ENCODE measurements around the gene DSCAM. TPM values are rescaled to one million over a fixed set of nuclear protein-coding genes. Genes with fewer than 3 reads are reported as not detected.

The DSCAM gene
- total RNA-seq, 2 donors from 2014 or later, result not detected

DNA sequence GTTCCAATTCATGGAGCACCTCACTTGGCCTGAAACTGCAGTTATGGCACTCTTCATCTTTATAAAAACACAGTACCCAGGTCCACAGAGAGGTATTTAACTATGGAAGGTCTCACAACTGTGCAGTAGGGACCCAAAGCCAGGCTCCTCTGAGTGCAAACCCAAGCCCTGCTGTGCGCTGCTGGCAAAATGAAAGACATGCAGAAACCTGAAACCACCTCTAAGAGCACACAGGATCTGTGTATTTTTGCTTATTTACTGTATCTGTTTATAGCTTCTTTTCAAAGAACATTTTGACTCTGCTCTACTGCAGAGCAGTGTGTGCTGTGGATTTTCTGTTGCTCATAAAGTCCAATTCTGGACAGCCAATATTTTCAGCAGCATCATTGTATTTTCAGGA lies 166.6 kb downstream of the DSCAM start:
- no peaks in the 10 kb centered on the region for H3K27me3 Mint-ChIP-seq (ENCODE audit: low read depth)
- DNase-seq (no peak), ATAC-seq (replicated peaks in 1 of 2) (no peak)
- H3K4me1 Mint-ChIP-seq (ENCODE audit: low read depth), result no peaks in the 10 kb centered on the region
- H3K27ac Mint-ChIP-seq, result no peak overlapping the region
- peaks cover 5 to 6% of the 10 kb centered on the region in 2 donors for H3K9me3 Mint-ChIP-seq
- no peaks in the 10 kb centered on the region for H3K36me3 Mint-ChIP-seq (ENCODE audit: insufficient read depth in 2 of 2)
- no peak overlapping the region for H3K4me3 Mint-ChIP-seq

DNA sequence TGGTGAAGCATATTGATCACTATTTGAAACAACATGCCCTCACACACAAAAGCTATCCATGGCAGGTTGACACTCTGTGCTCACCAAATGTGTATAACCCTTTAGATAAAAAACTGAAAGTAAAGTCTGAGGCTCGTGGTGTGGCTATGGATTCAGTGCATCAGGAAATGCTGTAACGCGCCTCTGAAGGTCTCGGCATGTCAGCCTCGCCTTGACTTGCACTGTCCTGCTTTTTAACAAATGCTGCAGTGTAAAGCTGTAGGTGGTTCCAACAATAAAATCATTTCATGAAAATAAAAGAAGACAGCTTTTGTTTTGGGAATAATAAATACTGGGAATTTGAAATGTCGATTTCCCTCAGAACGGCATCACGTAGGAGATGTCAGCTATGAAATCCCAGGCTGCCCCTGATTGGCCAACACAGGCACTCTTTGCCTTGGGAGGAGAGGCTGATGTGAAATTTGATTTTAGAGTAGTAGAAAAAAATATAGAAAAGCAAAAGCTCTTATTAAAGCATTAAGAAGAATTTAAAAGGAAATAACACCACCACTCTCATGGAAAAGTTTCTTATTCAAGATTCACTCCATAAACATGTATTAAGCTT lies 168.2 kb downstream of the DSCAM start:
- Mint-ChIP-seq H3K36me3 (ENCODE audit: insufficient read depth in 2 of 2) (no peaks in the 10 kb centered on the region), H3K9me3 (peaks cover 5 to 6% of the 10 kb centered on the region in 2 donors), H3K4me3 (no peak overlapping the region), H3K27ac (no peak overlapping the region), H3K4me1 (ENCODE audit: low read depth) (no peaks in the 10 kb centered on the region), H3K27me3 (ENCODE audit: low read depth) (no peaks in the 10 kb centered on the region)
- ATAC-seq (replicated peaks in 1 of 2), result no peak
- DNase-seq, result no peak

- no peak overlapping the region for H3K4me3 Mint-ChIP-seq
- H3K36me3 Mint-ChIP-seq (ENCODE audit: insufficient read depth in 2 of 2), result no peaks in the 10 kb centered on the region
- H3K4me1 Mint-ChIP-seq (ENCODE audit: low read depth), result no peaks in the 10 kb centered on the region
- H3K9me3 Mint-ChIP-seq, result no peaks in the 10 kb centered on the region
- ATAC-seq (replicated peaks in 1 of 2) (no peak), DNase-seq (no peak)
- H3K27ac Mint-ChIP-seq, result no peak overlapping the region
- H3K27me3 Mint-ChIP-seq (ENCODE audit: low read depth), result no peaks in the 10 kb centered on the region
These were observed 171.9 kb downstream of the DSCAM start for GRCh38 chr21:40675017-40675416.

- no peak overlapping the region for H3K4me3 Mint-ChIP-seq
- H3K36me3 Mint-ChIP-seq (ENCODE audit: insufficient read depth in 2 of 2), result no peaks in the 10 kb centered on the region
- DNase-seq, result no peak
- ATAC-seq (replicated peaks in 1 of 2), result no peak
- H3K27me3 Mint-ChIP-seq (ENCODE audit: low read depth), result no peaks in the 10 kb centered on the region
- H3K9me3 Mint-ChIP-seq, result no peaks in the 10 kb centered on the region
- H3K4me1 Mint-ChIP-seq (ENCODE audit: low read depth), result no peaks in the 10 kb centered on the region
- no peak overlapping the region for H3K27ac Mint-ChIP-seq
These were observed 174.4 kb downstream of the DSCAM start for GRCh38 chr21:40672602-40673001.

DNA sequence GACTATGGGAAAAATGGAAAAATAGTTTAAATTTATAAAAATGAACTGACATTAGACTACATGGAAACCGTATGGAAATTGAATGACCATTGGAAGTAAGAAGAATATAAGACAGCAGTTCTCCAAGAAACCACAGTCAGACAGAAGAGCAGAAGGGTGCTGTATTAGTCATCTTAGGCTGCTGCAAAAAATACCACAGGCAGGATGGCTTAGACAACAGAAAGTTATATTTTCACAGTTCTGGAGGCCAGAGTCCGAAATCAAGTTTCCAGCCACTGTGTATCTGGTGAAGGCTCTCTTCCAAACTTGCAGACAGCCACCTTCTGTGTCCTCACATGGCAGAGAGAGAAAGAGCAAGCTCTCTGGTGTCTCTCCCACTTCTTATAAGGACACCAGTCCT lies 175.2 kb downstream of the DSCAM start:
- Mint-ChIP-seq H3K27ac (no peak overlapping the region), H3K4me3 (no peak overlapping the region)

GRCh38 chr21:40668555-40669275 lies 178.2 kb downstream of the DSCAM start:
- H3K4me1 Mint-ChIP-seq (ENCODE audit: low read depth), result no peaks in the 10 kb centered on the region
- H3K9me3 Mint-ChIP-seq, result no peaks in the 10 kb centered on the region
- ATAC-seq (replicated peaks in 1 of 2) (no peak), DNase-seq (no peak)
- no peaks in the 10 kb centered on the region for H3K27me3 Mint-ChIP-seq (ENCODE audit: low read depth)
- no peak overlapping the region for H3K4me3 Mint-ChIP-seq
- no peaks in the 10 kb centered on the region for H3K36me3 Mint-ChIP-seq (ENCODE audit: insufficient read depth in 2 of 2)
- no peak overlapping the region for H3K27ac Mint-ChIP-seq

More for the DNA sequence above, 175.2 kb downstream of the DSCAM start:
- ATAC-seq (replicated peaks in 1 of 2) (no peak), DNase-seq (no peak)
- Mint-ChIP-seq H3K27me3 (ENCODE audit: low read depth) (no peaks in the 10 kb centered on the region), H3K4me1 (ENCODE audit: low read depth) (no peaks in the 10 kb centered on the region), H3K9me3 (no peaks in the 10 kb centered on the region), H3K36me3 (ENCODE audit: insufficient read depth in 2 of 2) (no peaks in the 10 kb centered on the region)

- H3K4me1 Mint-ChIP-seq (ENCODE audit: low read depth), result no peaks in the 10 kb centered on the region
- H3K27me3 Mint-ChIP-seq (ENCODE audit: low read depth), result no peaks in the 10 kb centered on the region
- H3K36me3 Mint-ChIP-seq (ENCODE audit: insufficient read depth in 2 of 2), result no peaks in the 10 kb centered on the region
- H3K27ac Mint-ChIP-seq, result no peak overlapping the region
- H3K4me3 Mint-ChIP-seq, result no peak overlapping the region
- peaks cover 0 to 2% of the 10 kb centered on the region in 2 donors for H3K9me3 Mint-ChIP-seq
- DNase-seq (no peak), ATAC-seq (replicated peaks in 1 of 2) (no peak)
These were observed 179.0 kb downstream of the DSCAM start for GRCh38 chr21:40667967-40668366.

DNA sequence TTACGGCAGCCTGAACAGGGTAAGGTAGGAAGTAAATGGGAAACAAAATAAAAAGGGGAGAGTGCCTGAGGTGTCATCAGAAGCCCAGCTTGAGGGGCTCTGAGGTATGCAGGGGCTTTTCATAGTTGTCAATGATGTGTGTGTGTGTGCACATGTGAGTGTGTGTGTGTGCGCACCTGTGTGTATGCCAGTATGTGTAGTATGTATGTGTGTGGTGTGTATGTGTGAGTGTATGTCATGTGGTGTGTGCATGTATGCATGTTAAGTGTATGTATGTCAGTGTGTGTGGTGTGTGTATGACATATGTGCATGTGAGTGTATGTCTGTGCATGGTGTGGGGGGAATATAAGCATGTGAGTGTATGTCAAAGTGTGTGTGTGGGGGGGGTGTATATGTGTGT lies 184.1 kb downstream of the DSCAM start:
- no peak for DNase-seq
- Mint-ChIP-seq H3K4me3 (no peak overlapping the region), H3K9me3 (peaks cover 0 to 4% of the 10 kb centered on the region in 2 donors), H3K36me3 (ENCODE audit: insufficient read depth in 2 of 2) (no peaks in the 10 kb centered on the region), H3K4me1 (ENCODE audit: low read depth) (no peaks in the 10 kb centered on the region), H3K27ac (no peak overlapping the region), H3K27me3 (ENCODE audit: low read depth) (no peaks in the 10 kb centered on the region)
- no peak for ATAC-seq (replicated peaks in 1 of 2)

DNA sequence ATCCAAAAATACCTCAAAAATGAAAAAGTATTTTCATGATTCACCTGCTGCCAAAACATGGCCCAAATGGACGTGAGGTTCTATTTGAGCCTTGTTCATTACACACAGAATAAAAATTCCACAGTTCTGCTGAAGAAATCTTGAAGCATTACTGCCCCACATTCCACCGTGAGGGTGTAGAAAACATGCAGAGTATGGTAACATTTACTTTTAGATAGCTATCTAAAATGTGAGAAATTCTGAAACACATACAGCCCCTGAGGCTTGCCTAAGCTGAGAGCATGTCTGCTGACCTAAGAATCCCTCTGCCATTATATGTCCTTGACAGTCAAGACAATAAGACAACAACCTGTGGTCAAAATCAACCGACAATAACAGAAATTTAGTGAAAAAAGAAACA lies 186.5 kb downstream of the DSCAM start:
- no peaks in the 10 kb centered on the region for H3K4me1 Mint-ChIP-seq (ENCODE audit: low read depth)
- ATAC-seq (replicated peaks in 1 of 2) (no peak), DNase-seq (no peak)
- H3K4me3 Mint-ChIP-seq, result no peak overlapping the region
- H3K9me3 Mint-ChIP-seq, result peaks cover 0 to 4% of the 10 kb centered on the region in 2 donors
- H3K27ac Mint-ChIP-seq, result no peak overlapping the region
- H3K36me3 Mint-ChIP-seq (ENCODE audit: insufficient read depth in 2 of 2), result no peaks in the 10 kb centered on the region
- H3K27me3 Mint-ChIP-seq (ENCODE audit: low read depth), result no peaks in the 10 kb centered on the region

DNA sequence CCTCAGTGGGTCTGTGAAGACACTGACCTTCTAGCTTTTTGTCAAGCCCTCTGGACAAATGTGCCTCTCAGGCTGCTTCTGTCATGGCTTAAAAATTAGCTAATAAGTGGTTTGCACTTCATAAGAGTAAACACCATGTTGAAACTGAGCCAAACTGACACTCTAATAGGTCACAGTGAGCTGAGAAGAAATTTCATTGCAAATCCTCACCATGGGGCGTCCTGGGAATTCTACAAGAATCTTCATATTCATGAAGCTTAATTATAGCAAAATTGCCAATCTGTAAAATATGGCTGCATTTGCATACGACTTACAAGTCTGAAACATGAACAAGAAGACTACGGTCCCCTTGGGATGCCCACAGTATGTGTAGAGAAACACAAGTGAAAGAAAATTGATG lies 188.6 kb downstream of the DSCAM start:
- DNase-seq (no peak), ATAC-seq (replicated peaks in 1 of 2) (no peak)
- peaks cover 0 to 4% of the 10 kb centered on the region in 2 donors for H3K9me3 Mint-ChIP-seq
- H3K36me3 Mint-ChIP-seq (ENCODE audit: insufficient read depth in 2 of 2), result no peaks in the 10 kb centered on the region
- no peak overlapping the region for H3K27ac Mint-ChIP-seq
- H3K27me3 Mint-ChIP-seq (ENCODE audit: low read depth), result no peaks in the 10 kb centered on the region
- no peaks in the 10 kb centered on the region for H3K4me1 Mint-ChIP-seq (ENCODE audit: low read depth)
- H3K4me3 Mint-ChIP-seq, result no peak overlapping the region

- Mint-ChIP-seq H3K27me3 (ENCODE audit: low read depth) (no peaks in the 10 kb centered on the region), H3K36me3 (ENCODE audit: insufficient read depth in 2 of 2) (no peaks in the 10 kb centered on the region), H3K27ac (no peak overlapping the region), H3K4me3 (no peak overlapping the region), H3K4me1 (ENCODE audit: low read depth) (no peaks in the 10 kb centered on the region), H3K9me3 (peaks cover 4 to 5% of the 10 kb centered on the region in 2 donors)
- DNase-seq (no peak), ATAC-seq (replicated peaks in 1 of 2) (no peak)
These were observed 194.5 kb downstream of the DSCAM start for GRCh38 chr21:40652436-40652835.

DNA sequence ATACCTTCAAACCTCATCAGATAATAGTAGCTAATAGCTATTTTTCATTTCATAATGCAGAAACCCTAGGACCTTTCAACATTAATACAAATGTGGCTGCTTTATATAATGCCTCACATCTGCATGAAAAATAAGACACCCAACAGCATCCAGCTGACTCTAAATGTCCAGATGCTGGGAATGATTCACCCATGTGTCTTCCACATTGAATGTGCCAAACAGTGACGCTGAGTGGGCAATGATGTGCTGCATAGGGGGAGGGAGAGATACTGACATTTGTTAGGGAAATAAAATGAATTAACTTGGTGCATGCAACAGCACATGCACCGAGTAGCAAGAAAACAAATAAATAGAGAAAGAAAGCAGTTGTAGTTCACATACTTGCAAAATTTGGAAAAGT lies 199.3 kb downstream of the DSCAM start:
- no peaks in the 10 kb centered on the region for H3K4me1 Mint-ChIP-seq (ENCODE audit: low read depth)
- ATAC-seq (replicated peaks in 1 of 2) (no peak), DNase-seq (no peak)
- no peak overlapping the region for H3K4me3 Mint-ChIP-seq
- no peak overlapping the region for H3K27ac Mint-ChIP-seq
- peaks cover 4 to 5% of the 10 kb centered on the region in 2 donors for H3K9me3 Mint-ChIP-seq
- H3K27me3 Mint-ChIP-seq (ENCODE audit: low read depth), result no peaks in the 10 kb centered on the region
- H3K36me3 Mint-ChIP-seq (ENCODE audit: insufficient read depth in 2 of 2), result no peaks in the 10 kb centered on the region

DNA sequence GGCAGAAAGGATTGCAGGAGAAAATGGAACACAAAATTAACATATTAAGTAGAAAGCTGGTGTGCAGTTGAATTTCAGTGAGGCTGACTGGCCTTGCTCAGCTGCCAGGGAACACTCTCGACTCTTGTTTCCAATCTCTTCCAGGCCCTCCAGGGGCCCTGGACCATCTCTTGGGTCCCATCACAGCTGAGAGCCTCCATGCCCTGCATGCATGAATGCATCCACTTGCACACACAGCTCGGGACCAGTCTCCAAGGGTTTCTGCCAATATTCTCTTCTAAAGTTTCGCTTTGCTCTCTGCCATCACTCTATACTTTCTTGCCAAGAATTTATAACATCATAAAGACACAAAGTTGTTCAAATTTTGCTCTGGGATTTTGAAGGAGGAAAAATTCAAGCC lies 200.3 kb downstream of the DSCAM start:
- H3K27ac Mint-ChIP-seq, result no peak overlapping the region
- DNase-seq (no peak), ATAC-seq (replicated peaks in 1 of 2) (no peak)
- H3K4me1 Mint-ChIP-seq (ENCODE audit: low read depth), result no peaks in the 10 kb centered on the region
- H3K36me3 Mint-ChIP-seq (ENCODE audit: insufficient read depth in 2 of 2), result no peaks in the 10 kb centered on the region
- no peaks in the 10 kb centered on the region for H3K27me3 Mint-ChIP-seq (ENCODE audit: low read depth)
- peaks cover 4 to 5% of the 10 kb centered on the region in 2 donors for H3K9me3 Mint-ChIP-seq
- no peak overlapping the region for H3K4me3 Mint-ChIP-seq

- Mint-ChIP-seq H3K36me3 (ENCODE audit: insufficient read depth in 2 of 2) (no peaks in the 10 kb centered on the region), H3K27me3 (ENCODE audit: low read depth) (no peaks in the 10 kb centered on the region), H3K4me3 (no peak overlapping the region), H3K9me3 (no peaks in the 10 kb centered on the region), H3K4me1 (ENCODE audit: low read depth) (no peaks in the 10 kb centered on the region), H3K27ac (no peak overlapping the region)
- no peak for ATAC-seq (replicated peaks in 1 of 2)
- DNase-seq, result no peak
These were observed 205.9 kb downstream of the DSCAM start for GRCh38 chr21:40641042-40641441.
